ENCODE data around the gene CWC22. TPM values are rescaled to one million over a fixed set of nuclear protein-coding genes. Genes with fewer than 3 reads are reported as not detected.

CWC22 gene
- total and polyA plus RNA-seq, 2 donors (not counting 1 experiment from before 2014, with no cell fraction given) = 6.3 to 28.7 TPM

DNA sequence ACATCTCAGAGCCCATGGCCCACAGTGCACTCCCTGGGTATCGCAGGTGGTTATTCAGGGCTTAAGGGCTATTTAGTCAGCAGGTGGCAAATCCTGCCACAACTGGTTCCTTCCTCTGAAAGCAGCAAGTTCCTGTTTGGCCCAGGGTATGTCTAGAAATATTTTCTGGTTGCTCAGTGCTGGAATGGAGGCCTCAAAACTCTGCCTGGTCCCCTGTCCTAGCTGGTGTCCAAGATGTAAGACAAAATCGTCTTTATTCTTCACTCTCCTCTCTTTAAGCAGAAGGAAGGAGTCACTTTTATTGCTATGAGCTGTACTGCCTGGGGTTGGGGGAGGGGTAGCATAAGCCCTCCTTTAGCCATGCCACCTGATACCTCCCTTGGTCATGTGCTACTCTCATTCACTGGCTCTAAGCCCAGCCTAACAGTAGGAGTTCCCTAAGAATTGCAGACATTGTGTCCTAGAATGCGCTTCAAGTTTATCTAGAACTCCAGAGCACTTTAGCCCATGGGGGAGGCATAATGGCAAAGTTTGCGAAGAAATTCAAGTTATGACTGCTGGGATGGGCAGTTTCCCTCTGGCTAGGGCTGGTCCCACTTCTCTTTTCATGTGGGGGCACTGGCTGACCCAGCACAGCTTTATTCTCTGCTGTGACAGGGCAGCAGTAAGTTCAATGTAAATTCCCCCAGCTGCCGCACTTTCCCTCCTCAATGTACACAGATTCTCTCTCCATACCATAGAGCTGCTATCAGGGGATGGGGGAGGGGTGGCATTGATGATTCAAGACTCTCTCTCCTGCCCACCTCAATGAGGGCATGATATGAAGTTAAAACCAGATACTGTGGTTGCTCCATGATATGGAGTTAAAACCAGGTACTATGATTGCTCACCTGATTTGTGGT is 27.1 kb upstream of the CWC22 start:
- Histone ChIP-seq H3K27ac (ENCODE audit: low read length in 2 of 2) (no peak overlapping the region), H3K36me3 (replicated peaks in 1 of 2; ENCODE audit: control extremely low read depth in 1 of 2, control insufficient read depth in 1 of 2, extremely low read depth in 1 of 2, insufficient read depth in 2 of 2, low read length in 1 of 2) (no peaks in the 10 kb centered on the region), H3K4me2 (replicated peaks; ENCODE audit: low read depth, low read length, poor library complexity, severe bottlenecking) (no peak overlapping the region), H3K27me3 (replicated peaks in 1 of 4; ENCODE audit: control extremely low read depth in 1 of 4, control insufficient read depth in 3 of 4, insufficient read depth in 4 of 4, low read length in 3 of 4) (peaks cover 0 to 8% (median 1%) of the 10 kb centered on the region in 4 experiments), H3K9me3 (ENCODE audit: control extremely low read depth in 1 of 3, control insufficient read depth in 2 of 3, insufficient read depth in 1 of 3, low read length in 2 of 3) (peaks cover 0 to 3% (median 0%) of the 10 kb centered on the region in 3 donors), H3K4me3 (ENCODE audit: control extremely low read depth in 1 of 5, extremely low read depth in 1 of 5, insufficient read depth in 1 of 5, low read depth in 2 of 5, low read length in 4 of 5) (no peak overlapping the region), H3K79me2 (ENCODE audit: control insufficient read depth, insufficient read depth, low read length) (no peaks in the 10 kb centered on the region), H3K4me1 (ENCODE audit: control insufficient read depth in 2 of 2, insufficient read depth in 2 of 2, low read length in 2 of 2) (no peaks in the 10 kb centered on the region), H2AFZ (ENCODE audit: insufficient read depth, low read depth, low read length, poor library complexity, severe bottlenecking) (no peak overlapping the region), H3K9ac (ENCODE audit: low read length) (no peak overlapping the region), H4K20me1 (ENCODE audit: control insufficient read depth, insufficient read depth, low read length, poor library complexity, severe bottlenecking) (no peaks in the 10 kb centered on the region)
- Mint-ChIP-seq H3K27ac (no peak overlapping the region), H3K27me3 (peaks cover 18% of the 10 kb centered on the region), H3K4me1 (no peaks in the 10 kb centered on the region), H3K9me3 (ENCODE audit: insufficient read depth) (peaks cover 5% of the 10 kb centered on the region), H3K4me3 (no peak overlapping the region)
- DNase-seq = no peak
- no peak for TF ChIP-seq EZH2 (IDR thresholded peaks at IDR 0.05; ENCODE audit: borderline replicate concordance, insufficient read depth, low read depth, low read length, poor library complexity, severe bottlenecking)
- TF ChIP-seq, protein P1, sequence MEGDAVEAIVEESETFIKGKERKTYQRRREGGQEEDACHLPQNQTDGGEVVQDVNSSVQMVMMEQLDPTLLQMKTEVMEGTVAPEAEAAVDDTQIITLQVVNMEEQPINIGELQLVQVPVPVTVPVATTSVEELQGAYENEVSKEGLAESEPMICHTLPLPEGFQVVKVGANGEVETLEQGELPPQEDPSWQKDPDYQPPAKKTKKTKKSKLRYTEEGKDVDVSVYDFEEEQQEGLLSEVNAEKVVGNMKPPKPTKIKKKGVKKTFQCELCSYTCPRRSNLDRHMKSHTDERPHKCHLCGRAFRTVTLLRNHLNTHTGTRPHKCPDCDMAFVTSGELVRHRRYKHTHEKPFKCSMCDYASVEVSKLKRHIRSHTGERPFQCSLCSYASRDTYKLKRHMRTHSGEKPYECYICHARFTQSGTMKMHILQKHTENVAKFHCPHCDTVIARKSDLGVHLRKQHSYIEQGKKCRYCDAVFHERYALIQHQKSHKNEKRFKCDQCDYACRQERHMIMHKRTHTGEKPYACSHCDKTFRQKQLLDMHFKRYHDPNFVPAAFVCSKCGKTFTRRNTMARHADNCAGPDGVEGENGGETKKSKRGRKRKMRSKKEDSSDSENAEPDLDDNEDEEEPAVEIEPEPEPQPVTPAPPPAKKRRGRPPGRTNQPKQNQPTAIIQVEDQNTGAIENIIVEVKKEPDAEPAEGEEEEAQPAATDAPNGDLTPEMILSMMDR (IDR thresholded peaks at IDR 0.05) = no peak
- 100% methylated on average over 2 of the region's 5 CpGs for WGBS (ENCODE audit: insufficient coverage)
- POLR2A ChIA-PET = no interaction called here
- ATAC-seq (ENCODE audit: low read depth) = no peak
- CTCF ChIA-PET = no interaction called here
- intact Hi-C loops (cut with micrococcal nuclease) = no loop called here

DNA sequence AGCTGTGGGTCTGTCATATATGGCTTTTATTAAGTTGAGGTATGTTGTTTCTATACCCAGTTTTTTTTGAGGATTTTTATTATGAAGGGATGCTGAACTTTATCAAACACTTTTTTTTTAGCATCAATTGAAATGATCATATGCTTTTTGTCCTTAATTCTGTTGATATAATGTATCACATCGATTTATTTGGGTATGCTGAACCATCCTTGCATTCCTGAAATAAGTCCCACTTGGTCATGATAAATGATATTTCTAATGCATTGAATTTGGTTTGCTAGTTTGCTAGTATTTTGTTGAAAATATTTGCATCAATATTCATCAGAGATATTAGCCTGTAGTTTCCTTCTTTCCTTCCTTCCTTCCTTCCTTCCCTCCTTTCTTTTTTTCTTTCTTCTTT is 22.5 kb upstream of the CWC22 start:
- no peak overlapping the region for H3K4me2 ChIP-seq (replicated peaks; ENCODE audit: low read depth, low read length, poor library complexity, severe bottlenecking)
- H3K27ac ChIP-seq (ENCODE audit: low read length in 2 of 2) = no peak overlapping the region
- H3K4me3 ChIP-seq (ENCODE audit: control extremely low read depth in 1 of 5, extremely low read depth in 1 of 5, insufficient read depth in 1 of 5, low read depth in 2 of 5, low read length in 4 of 5) = no peak overlapping the region
- no peaks in the 10 kb centered on the region for H4K20me1 ChIP-seq (ENCODE audit: control insufficient read depth, insufficient read depth, low read length, poor library complexity, severe bottlenecking)
- TF ChIP-seq EZH2 (IDR thresholded peaks at IDR 0.05; ENCODE audit: borderline replicate concordance, insufficient read depth, low read depth, low read length, poor library complexity, severe bottlenecking) = no peak
- TF ChIP-seq, protein P1 (IDR thresholded peaks at IDR 0.05) = no peak
- WGBS (ENCODE audit: insufficient coverage) = no CpG with 5 or more reads among the region's 1 CpG
- intact Hi-C loops (cut with micrococcal nuclease) = no loop called here
- no peak overlapping the region for H2AFZ ChIP-seq (ENCODE audit: insufficient read depth, low read depth, low read length, poor library complexity, severe bottlenecking)
- ATAC-seq (ENCODE audit: low read depth) (no peak), DNase-seq (no peak)
- H3K36me3 ChIP-seq (replicated peaks in 1 of 2; ENCODE audit: control extremely low read depth in 1 of 2, control insufficient read depth in 1 of 2, extremely low read depth in 1 of 2, insufficient read depth in 2 of 2, low read length in 1 of 2) = no peaks in the 10 kb centered on the region
- H3K4me1 ChIP-seq (ENCODE audit: control insufficient read depth in 2 of 2, insufficient read depth in 2 of 2, low read length in 2 of 2) = no peaks in the 10 kb centered on the region
- no peak overlapping the region for H3K9ac ChIP-seq (ENCODE audit: low read length)
- no peaks in the 10 kb centered on the region for H3K79me2 ChIP-seq (ENCODE audit: control insufficient read depth, insufficient read depth, low read length)
- CTCF ChIA-PET = no interaction called here
- H3K27me3 ChIP-seq (replicated peaks in 1 of 4; ENCODE audit: control extremely low read depth in 1 of 4, control insufficient read depth in 3 of 4, insufficient read depth in 4 of 4, low read length in 3 of 4) = peaks cover 0 to 4% (median under 1%) of the 10 kb centered on the region in 4 experiments
- POLR2A ChIA-PET = no interaction called here
- H3K27me3 Mint-ChIP-seq = peaks cover 14% of the 10 kb centered on the region
- no peaks in the 10 kb centered on the region for H3K4me1 Mint-ChIP-seq
- peaks cover 0 to 3% (median 0%) of the 10 kb centered on the region in 3 donors for H3K9me3 ChIP-seq (ENCODE audit: control extremely low read depth in 1 of 3, control insufficient read depth in 2 of 3, insufficient read depth in 1 of 3, low read length in 2 of 3)
- H3K27ac Mint-ChIP-seq = no peak overlapping the region
- H3K9me3 Mint-ChIP-seq (ENCODE audit: insufficient read depth) = peaks cover 6% of the 10 kb centered on the region
- H3K4me3 Mint-ChIP-seq = no peak overlapping the region
